HCT116 (cell line): ENCODE measurements around the gene ZNF213.

Experiments
- POLR2A ChIP-seq: IDR thresholded peaks from 2 replicates; pipeline ENCODE4 v1.7.0; 2011; ENCODE audit warnings: borderline replicate concordance; ENCODE audit not compliant: insufficient read depth, insufficient read length; ENCODE audit errors: extremely low read depth
- SIN3A ChIP-seq: IDR thresholded peaks from 2 replicates; pipeline ENCODE4 v1.6.1; 2012; ENCODE audit warnings: low read depth
- TF ChIP-seq, protein P1 (sequence below): IDR thresholded peaks from 2 replicates; pipeline ENCODE4 v1.6.1; 2012
- TF ChIP-seq, protein P2 (sequence below), 3 experiments: fragments of 200-600 bp in 1 of 3; sonication (generic) in 1 of 3; IDR thresholded peaks in 2 of 3; conservative IDR thresholded peaks in 1 of 3; 2 replicates each; pipeline ENCODE4 v1.5.1; 2012 to 2017; ENCODE audit warnings: low read depth in 2 of 3, low read length in 2 of 3, antibody characterized with exemption in 1 of 3, borderline replicate concordance in 1 of 3, control low read depth in 1 of 3, mild to moderate bottlenecking in 1 of 3, mixed read lengths in 1 of 3, mixed run types in 1 of 3, moderate library complexity in 1 of 3; ENCODE audit not compliant: insufficient read depth in 1 of 3
- TF ChIP-seq, protein P3 (sequence below): IDR thresholded peaks from 2 replicates; pipeline ENCODE4 v1.6.1; 2012

DNA sequence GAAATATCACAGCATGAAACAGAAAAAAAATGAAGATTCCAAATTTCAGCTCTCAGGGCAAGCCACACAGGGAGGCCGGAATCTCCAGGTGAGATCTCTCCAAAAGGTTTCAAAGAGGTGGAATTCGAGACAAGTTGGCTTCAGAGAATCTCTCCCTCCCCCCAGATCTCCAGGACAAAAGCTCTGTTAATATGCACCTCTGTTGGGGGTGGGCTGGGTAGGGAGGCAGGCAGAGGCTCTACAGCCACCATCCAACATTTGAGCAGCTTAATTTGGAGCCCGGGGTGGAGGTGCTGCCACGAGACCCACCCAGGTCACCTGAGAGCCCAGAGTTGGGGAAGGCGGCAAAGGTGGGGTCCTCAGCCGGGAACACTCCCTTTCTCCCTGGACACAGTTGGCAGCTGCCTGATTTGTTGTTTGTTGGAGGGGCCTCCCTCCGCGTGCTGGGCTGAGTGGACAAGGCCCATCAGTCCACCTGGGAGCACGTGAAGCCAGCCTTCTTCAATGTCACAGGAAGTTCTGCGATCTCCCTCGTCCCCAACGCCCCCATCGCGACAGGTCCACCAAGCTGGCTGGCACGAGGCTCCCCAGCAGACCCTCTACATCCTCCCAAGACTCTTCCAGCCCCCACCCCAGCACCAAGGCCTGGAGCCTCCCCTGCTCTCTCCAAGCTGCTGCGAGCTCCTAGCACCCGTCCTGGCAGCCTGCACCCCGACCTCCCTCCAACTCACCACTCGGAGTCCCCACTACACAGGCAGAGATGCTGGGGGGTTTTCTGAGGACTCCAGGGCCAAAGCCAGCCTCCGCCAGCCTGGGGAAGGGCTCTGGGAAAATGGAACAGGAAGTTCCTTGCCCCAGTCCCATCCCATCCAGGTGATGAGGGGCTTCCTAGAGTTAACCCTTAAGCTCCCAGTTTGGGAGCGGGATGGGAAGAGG is 36.1 kb upstream of the ZNF213 start, which contains the start of gene ZSCAN10:
- TF ChIP-seq, protein P1, sequence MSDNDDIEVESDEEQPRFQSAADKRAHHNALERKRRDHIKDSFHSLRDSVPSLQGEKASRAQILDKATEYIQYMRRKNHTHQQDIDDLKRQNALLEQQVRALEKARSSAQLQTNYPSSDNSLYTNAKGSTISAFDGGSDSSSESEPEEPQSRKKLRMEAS, result no peak
- TF ChIP-seq, protein P2, sequence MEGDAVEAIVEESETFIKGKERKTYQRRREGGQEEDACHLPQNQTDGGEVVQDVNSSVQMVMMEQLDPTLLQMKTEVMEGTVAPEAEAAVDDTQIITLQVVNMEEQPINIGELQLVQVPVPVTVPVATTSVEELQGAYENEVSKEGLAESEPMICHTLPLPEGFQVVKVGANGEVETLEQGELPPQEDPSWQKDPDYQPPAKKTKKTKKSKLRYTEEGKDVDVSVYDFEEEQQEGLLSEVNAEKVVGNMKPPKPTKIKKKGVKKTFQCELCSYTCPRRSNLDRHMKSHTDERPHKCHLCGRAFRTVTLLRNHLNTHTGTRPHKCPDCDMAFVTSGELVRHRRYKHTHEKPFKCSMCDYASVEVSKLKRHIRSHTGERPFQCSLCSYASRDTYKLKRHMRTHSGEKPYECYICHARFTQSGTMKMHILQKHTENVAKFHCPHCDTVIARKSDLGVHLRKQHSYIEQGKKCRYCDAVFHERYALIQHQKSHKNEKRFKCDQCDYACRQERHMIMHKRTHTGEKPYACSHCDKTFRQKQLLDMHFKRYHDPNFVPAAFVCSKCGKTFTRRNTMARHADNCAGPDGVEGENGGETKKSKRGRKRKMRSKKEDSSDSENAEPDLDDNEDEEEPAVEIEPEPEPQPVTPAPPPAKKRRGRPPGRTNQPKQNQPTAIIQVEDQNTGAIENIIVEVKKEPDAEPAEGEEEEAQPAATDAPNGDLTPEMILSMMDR (IDR thresholded peaks at IDR 0.05 in 2 of 3, conservative IDR thresholded peaks at IDR 0.05 in 1 of 3; ENCODE audit: borderline replicate concordance in 1 of 3, insufficient read depth in 1 of 3, low read depth in 2 of 3, low read length in 2 of 3), result no peak
- TF ChIP-seq, protein P3, sequence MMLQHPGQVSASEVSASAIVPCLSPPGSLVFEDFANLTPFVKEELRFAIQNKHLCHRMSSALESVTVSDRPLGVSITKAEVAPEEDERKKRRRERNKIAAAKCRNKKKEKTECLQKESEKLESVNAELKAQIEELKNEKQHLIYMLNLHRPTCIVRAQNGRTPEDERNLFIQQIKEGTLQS, result no peak
- no peak for TF ChIP-seq POLR2A
- no peak for TF ChIP-seq SIN3A
